Right lobe of liver (tissue), 4 donors: Measurements from ENCODE around the gene SEPTIN5.

Experiments used
- CTCF ChIP-seq, 4 donors: fragments of 200-600 bp in 3 of 4; fragments of 450-650 bp in 1 of 4; IDR thresholded peaks; one replicate each; pipeline versions ENCODE4 v1.5.1 to v1.8.0; 2016 to 2022; ENCODE audit warnings: antibody characterized with exemption in 4 of 4, mild to moderate bottlenecking in 2 of 4
- POLR2A ChIP-seq: fragments of 450-650 bp; IDR thresholded peaks from one replicate; pipeline ENCODE4 v1.6.1; 2017; ENCODE audit warnings: antibody characterized with exemption, mild to moderate bottlenecking
- donor health status: DM: no; HTN: no; CAD: no.
- donor health status: DM: no; HTN: no; CAD: no.
- donor health status: DM: no; HTN: yes; CAD: no.

DNA sequence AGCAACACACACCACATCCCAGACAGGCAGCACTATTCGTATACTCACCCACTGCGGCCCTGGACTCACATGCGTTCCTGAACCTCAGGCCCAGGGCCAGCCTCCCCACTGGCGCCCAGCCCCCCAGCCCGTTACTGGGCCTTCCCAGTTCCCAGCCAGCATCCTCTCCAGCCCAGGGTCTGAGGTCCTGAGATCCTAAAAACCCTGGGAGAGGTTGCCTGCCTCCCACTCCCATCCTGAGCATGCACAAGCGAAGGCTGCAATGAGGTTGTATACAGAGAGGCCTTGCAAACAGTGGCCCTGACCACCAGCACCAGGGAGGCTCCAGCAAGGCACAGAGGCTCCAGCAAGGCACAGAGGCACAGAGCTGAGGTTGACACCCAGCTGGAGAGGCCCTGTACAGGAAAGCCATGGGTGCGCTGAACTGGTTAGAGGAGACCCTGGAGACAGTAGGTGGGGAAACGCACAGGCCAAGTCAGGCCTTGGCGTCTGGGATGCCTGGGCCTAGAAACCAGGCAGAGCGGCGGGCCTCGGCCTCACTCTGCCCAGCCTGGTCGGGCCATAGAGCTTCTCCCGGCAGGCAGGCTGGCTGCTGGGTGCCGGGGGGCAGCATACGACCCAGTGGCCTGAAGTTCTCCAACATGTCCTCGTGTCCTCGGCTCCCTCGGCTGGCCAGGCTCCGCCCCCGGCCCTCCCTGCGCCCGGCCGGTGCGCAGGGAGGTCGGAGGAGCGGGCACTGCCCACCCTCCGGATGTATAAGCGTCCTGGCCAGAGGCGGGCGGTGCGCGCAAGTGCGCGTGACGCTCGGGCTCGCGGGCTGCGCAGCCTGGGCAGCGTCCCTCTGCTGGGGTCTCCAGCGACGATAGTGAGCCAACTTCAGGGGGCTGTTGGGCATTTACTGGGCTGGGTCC, 43.9 kb downstream of the SEPTIN5 start:
- TF ChIP-seq CTCF (IDR thresholded peaks at IDR 0.05), result no peak
- no peak for TF ChIP-seq POLR2A
